Parathyroid adenoma (tissue), 2 donors: ENCODE results near the gene ZCCHC7.

Experiments used
- H2AFZ ChIP-seq: fragments of 300-600 bp; sonication (generic); one replicate; pipeline ENCODE4 v1.7.0; 2017; ENCODE audit warnings: antibody characterized with exemption, mild to moderate bottlenecking
- H3K27ac ChIP-seq: fragments of 300-600 bp; sonication (generic); one replicate; pipeline ENCODE4 v1.7.0; 2017
- H3K27me3 ChIP-seq: fragments of 300-600 bp; sonication (generic); one replicate; pipeline ENCODE4 v1.7.0; 2017; ENCODE audit warnings: low read length; ENCODE audit not compliant: control insufficient read depth, insufficient read depth
- H3K36me3 ChIP-seq: fragments of 300-600 bp; sonication (generic); one replicate; pipeline ENCODE4 v1.7.0; 2017; ENCODE audit warnings: low read length; ENCODE audit not compliant: control insufficient read depth, insufficient read depth
- H3K4me1 ChIP-seq: fragments of 300-600 bp; sonication (generic); one replicate; pipeline ENCODE4 v1.7.0; 2017; ENCODE audit warnings: control low read depth
- H3K4me2 ChIP-seq: fragments of 300-600 bp; sonication (generic); one replicate; pipeline ENCODE4 v1.7.0; 2017; ENCODE audit warnings: low read length
- H3K4me3 ChIP-seq: fragments of 300-600 bp; sonication (generic); one replicate; pipeline ENCODE4 v1.7.0; 2017; ENCODE audit warnings: low read depth, low read length
- H3K79me2 ChIP-seq: fragments of 300-600 bp; sonication (generic); one replicate; pipeline ENCODE4 v1.7.0; 2017; ENCODE audit warnings: control low read depth
- H3K9ac ChIP-seq: fragments of 300-600 bp; sonication (generic); one replicate; pipeline ENCODE4 v1.7.0; 2017; ENCODE audit warnings: mild to moderate bottlenecking
- H3K9me3 ChIP-seq: fragments of 300-600 bp; sonication (generic); one replicate; pipeline ENCODE4 v1.7.0; 2017; ENCODE audit warnings: low read length; ENCODE audit not compliant: control insufficient read depth
- CTCF ChIP-seq: fragments of 300-600 bp; sonication (generic); IDR thresholded peaks from one replicate; pipeline ENCODE4 v1.7.0; 2017; ENCODE audit warnings: antibody characterized with exemption, mild to moderate bottlenecking
- donor health status: primary hyperparathyroidism.

The ZCCHC7 gene

GRCh38 chr9:37398464-37399025, 278.2 kb downstream of the ZCCHC7 start:
- Histone ChIP-seq H3K9ac (no peak overlapping the region), H3K79me2 (no peaks in the 10 kb centered on the region), H3K36me3 (no peaks in the 10 kb centered on the region), H3K27ac (no peak overlapping the region), H3K4me2 (no peak overlapping the region), H3K27me3 (no peaks in the 10 kb centered on the region), H2AFZ (no peak overlapping the region), H3K4me1 (no peaks in the 10 kb centered on the region), H3K9me3 (no peaks in the 10 kb centered on the region), H3K4me3 (no peak overlapping the region)
- TF ChIP-seq CTCF = no peak

- TF ChIP-seq CTCF = no peak
- Histone ChIP-seq H3K4me3 (no peak overlapping the region), H3K36me3 (no peaks in the 10 kb centered on the region), H3K9me3 (no peaks in the 10 kb centered on the region), H3K79me2 (no peaks in the 10 kb centered on the region), H2AFZ (no peak overlapping the region), H3K4me1 (no peaks in the 10 kb centered on the region), H3K27me3 (no peaks in the 10 kb centered on the region), H3K27ac (no peak overlapping the region), H3K4me2 (no peak overlapping the region), H3K9ac (no peak overlapping the region)
Observed at GRCh38 chr9:37399336-37399735, 279.0 kb downstream of the ZCCHC7 start.

DNA sequence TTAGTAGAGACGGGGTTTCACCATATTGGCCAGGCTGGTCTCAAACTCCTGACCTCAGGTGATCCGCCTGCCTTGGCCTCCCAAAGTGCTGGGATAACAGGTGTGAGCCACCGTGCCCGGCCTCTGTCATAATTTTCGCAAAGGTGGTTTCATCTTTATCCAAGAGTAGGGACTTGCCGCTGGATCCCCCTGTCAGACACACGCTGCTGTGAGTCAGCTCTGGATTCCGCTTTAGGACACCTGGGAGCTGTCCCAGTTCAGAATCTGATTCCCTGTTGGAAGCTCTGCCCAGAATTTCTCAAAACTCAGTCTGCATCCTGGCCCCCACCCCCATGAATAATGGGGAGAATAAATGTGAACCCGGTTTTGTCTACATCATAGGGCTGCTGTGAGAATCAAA, 284.2 kb downstream of the ZCCHC7 start:
- Histone ChIP-seq H3K36me3 (no peaks in the 10 kb centered on the region), H3K4me2 (no peak overlapping the region), H3K4me3 (no peak overlapping the region), H3K9ac (no peak overlapping the region), H3K4me1 (no peaks in the 10 kb centered on the region), H2AFZ (no peak overlapping the region), H3K27ac (no peak overlapping the region), H3K79me2 (no peaks in the 10 kb centered on the region), H3K27me3 (no peaks in the 10 kb centered on the region), H3K9me3 (no peaks in the 10 kb centered on the region)
- no peak for TF ChIP-seq CTCF

DNA sequence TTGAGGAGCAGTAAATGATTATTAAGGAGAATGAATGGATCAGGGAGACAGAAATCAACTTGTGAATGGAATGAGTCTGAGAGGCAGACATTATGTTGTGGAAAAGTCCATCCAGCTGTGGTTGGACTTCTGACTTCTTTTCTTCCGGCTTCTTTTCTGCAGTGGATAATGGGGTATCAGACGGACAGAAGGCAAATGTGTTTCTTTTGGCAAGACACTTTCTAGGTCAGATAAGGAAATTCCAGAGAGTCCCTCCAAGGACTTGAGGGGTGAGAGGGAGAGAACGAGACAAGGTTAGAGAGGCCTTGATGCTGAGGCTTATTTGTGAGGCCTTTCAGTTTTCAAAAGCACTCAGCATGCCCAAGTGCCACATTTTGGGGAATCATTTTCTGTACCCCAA, 285.0 kb downstream of the ZCCHC7 start:
- H3K9ac ChIP-seq = no peak overlapping the region
- H3K36me3 ChIP-seq = no peaks in the 10 kb centered on the region
- H3K4me2 ChIP-seq = no peak overlapping the region
- H2AFZ ChIP-seq = no peak overlapping the region
- no peak for TF ChIP-seq CTCF
- H3K4me1 ChIP-seq = no peaks in the 10 kb centered on the region
- H3K4me3 ChIP-seq = no peak overlapping the region
- H3K79me2 ChIP-seq = no peaks in the 10 kb centered on the region
- H3K9me3 ChIP-seq = no peaks in the 10 kb centered on the region
- no peak overlapping the region for H3K27ac ChIP-seq
- no peaks in the 10 kb centered on the region for H3K27me3 ChIP-seq

GRCh38 chr9:37405764-37406380, 285.5 kb downstream of the ZCCHC7 start:
- Histone ChIP-seq H3K27ac (no peak overlapping the region), H3K9ac (no peak overlapping the region), H3K79me2 (no peaks in the 10 kb centered on the region), H3K4me1 (no peaks in the 10 kb centered on the region), H3K36me3 (no peaks in the 10 kb centered on the region), H3K27me3 (no peaks in the 10 kb centered on the region), H3K9me3 (no peaks in the 10 kb centered on the region), H2AFZ (no peak overlapping the region), H3K4me3 (no peak overlapping the region), H3K4me2 (no peak overlapping the region)
- no peak for TF ChIP-seq CTCF
